Stimulated activated CD8-positive, alpha-beta memory T cell treated with anti-CD3 and anti-CD28 coated beads, Interleukin-12 subunit alpha, Interleukin-12 subunit beta, amount 100 ng/mL, for 24 hours (primary cell): ENCODE results near the gene GPT2.
"Not testable (repeated sequence)": the region's sequence is repeated elsewhere in the genome, so short reads cannot be mapped to it uniquely, and the experiment has no call there.

ENCODE experiments used
- DNase-seq: peaks from one replicate; pipeline ENCODE4 v3.0.0-alpha.2; 2020; ENCODE audit errors: extremely low read depth

Gene GPT2

GRCh38 chr16:46862555-46863447 is 21.4 kb upstream of the GPT2 start:
- DNase-seq, result no peak

- DNase-seq, result no peak
Observed at GRCh38 chr16:46866286-46866685, 17.9 kb upstream of the GPT2 start.

GRCh38 chr16:46867486-46867885 is 16.7 kb upstream of the GPT2 start:
- DNase-seq, result not testable (repeated sequence)

- DNase-seq, result not testable (repeated sequence)
Observed at GRCh38 chr16:46868891-46869290, 15.3 kb upstream of the GPT2 start.

- DNase-seq, result no peak
Observed at GRCh38 chr16:46871597-46871996, 12.6 kb upstream of the GPT2 start.

- DNase-seq, result no peak
Observed at GRCh38 chr16:46873201-46873600, 11.0 kb upstream of the GPT2 start.

GRCh38 chr16:46875243-46875642 is 8.9 kb upstream of the GPT2 start:
- DNase-seq, result no peak

- no peak for DNase-seq
Observed at GRCh38 chr16:46882304-46882939, 1.7 kb upstream of the GPT2 start.

- no peak for DNase-seq
Observed at GRCh38 chr16:46882940-46883307, 1.2 kb upstream of the GPT2 start.

- DNase-seq, result no peak
Observed at GRCh38 chr16:46883353-46883689, 841 bp upstream of the GPT2 start.

GRCh38 chr16:46884513-46885293 is 541 bp downstream of the GPT2 start:
- no peak for DNase-seq

GRCh38 chr16:46885960-46886763 is 2.0 kb downstream of the GPT2 start:
- no peak for DNase-seq

- no peak for DNase-seq
Observed at GRCh38 chr16:46886764-46887523, 2.8 kb downstream of the GPT2 start.

GRCh38 chr16:46887524-46887854 is 3.3 kb downstream of the GPT2 start:
- DNase-seq, result no peak

- no peak for DNase-seq
Observed at GRCh38 chr16:46889245-46889941, 5.2 kb downstream of the GPT2 start.

- DNase-seq, result no peak
Observed at GRCh38 chr16:46889942-46890300, 5.8 kb downstream of the GPT2 start.

GRCh38 chr16:46891910-46892309 is 7.7 kb downstream of the GPT2 start:
- no peak for DNase-seq

GRCh38 chr16:46894036-46894672 is 10.0 kb downstream of the GPT2 start:
- no peak for DNase-seq

- no peak for DNase-seq
Observed at GRCh38 chr16:46895399-46896313, 11.5 kb downstream of the GPT2 start.
